Endothelial cell of umbilical vein (primary cell): ENCODE data around the gene CLIC1. TPM values are rescaled to one million over a fixed set of nuclear protein-coding genes. Genes with fewer than 3 reads are reported as not detected.

ENCODE experiments used
- BruUV-seq: library from RNA; stranded (reverse); fragments of 400-500 nt; replicated peaks from 2 replicates; lab custom pipeline; 2021; lab: Mats Ljungman, UMichigan
- CTCF ChIA-PET: fragments of 300-600, 350-600 bp; sonication (Branson Sonifier 250); formaldehyde crosslinking; loops from one replicate; lab custom pipeline; 2021; ENCODE audit warnings: antibody characterized with exemption, inconsistent platforms; lab: Charles Lee
- POLR2A ChIA-PET: fragments of 300-600, 350-600 bp; sonication (Branson Sonifier 250); formaldehyde crosslinking; loops from one replicate; lab custom pipeline; 2021; ENCODE audit warnings: antibody characterized with exemption, inconsistent platforms; lab: Charles Lee
- DNase-seq: peaks from one replicate; pipeline ENCODE4 v3.0.0-alpha.2; 2011; ENCODE audit warnings: low read depth, low spot score
- FAIRE-seq: peaks from 2 replicates; lab custom pipeline; 2011; peaks lifted over from hg19 to GRCh38; lab: Jason Lieb, UNC
- H2AFZ ChIP-seq: 2 replicates; pipeline ENCODE4 v1.6.0; 2012; ENCODE audit warnings: low read depth, low read length, control low read depth, inconsistent platforms
- H3K27ac ChIP-seq: 2 replicates; pipeline ENCODE4 v1.5.1; 2011; ENCODE audit warnings: low read depth, mild to moderate bottlenecking, control low read depth, low read length, moderate library complexity; ENCODE audit not compliant: insufficient read depth
- H3K27me3 ChIP-seq, 2 experiments: 2 replicates each; pipeline versions ENCODE4 v1.6.0 to v1.6.1; 2011; ENCODE audit warnings: low read length in 2 of 2, mixed read lengths in 1 of 2; ENCODE audit not compliant: control insufficient read depth in 2 of 2, insufficient read depth in 2 of 2
- H3K36me3 ChIP-seq, 2 experiments: 2 replicates in 1 of 2; 3 replicates in 1 of 2; pipeline ENCODE4 v1.5.1; 2011; ENCODE audit warnings: low read length in 2 of 2, mild to moderate bottlenecking in 1 of 2, moderate library complexity in 1 of 2; ENCODE audit not compliant: control insufficient read depth in 2 of 2, insufficient read depth in 2 of 2; ENCODE audit errors: extremely low read depth in 1 of 2
- H3K4me1 ChIP-seq: 3 replicates; pipeline ENCODE4 v1.5.1; 2011; ENCODE audit warnings: mild to moderate bottlenecking, low read length; ENCODE audit not compliant: control insufficient read depth, insufficient read depth; ENCODE audit errors: extremely low read depth
- H3K4me2 ChIP-seq: 2 replicates; pipeline ENCODE4 v1.6.1; 2011; ENCODE audit warnings: low read length, control low read depth, mixed read lengths; ENCODE audit not compliant: insufficient read depth
- H3K4me3 ChIP-seq, 3 experiments: fragments of 200-600 bp in 1 of 3; sonication (generic), shearing (Covaris generic) in 1 of 3; replicated peaks in 1 of 3; 2 replicates each; pipeline ENCODE4 v1.5.1; 2011 to 2016; ENCODE audit warnings: control low read depth in 3 of 3, low read length in 3 of 3, mild to moderate bottlenecking in 2 of 3, inconsistent platforms in 1 of 3, low read depth in 1 of 3, moderate library complexity in 1 of 3; ENCODE audit not compliant: insufficient read depth in 1 of 3
- H3K79me2 ChIP-seq: 2 replicates; pipeline ENCODE4 v1.6.0; 2012; ENCODE audit warnings: low read length, inconsistent platforms; ENCODE audit not compliant: control insufficient read depth, insufficient read depth
- H3K9ac ChIP-seq: replicated peaks from 2 replicates; pipeline ENCODE3; 2011; ENCODE audit warnings: low read length, control low read depth; ENCODE audit not compliant: insufficient read depth; ENCODE audit errors: extremely low read depth
- H3K9me1 ChIP-seq: replicated peaks from 3 replicates; pipeline ENCODE4 v1.6.0; 2011; ENCODE audit warnings: mild to moderate bottlenecking, low read length; ENCODE audit not compliant: control insufficient read depth, insufficient read depth; ENCODE audit errors: extremely low read depth
- H3K9me3 ChIP-seq: replicated peaks from 2 replicates; pipeline ENCODE4 v1.5.1; 2012; ENCODE audit warnings: low read length, inconsistent platforms; ENCODE audit not compliant: control insufficient read depth, insufficient read depth
- H4K20me1 ChIP-seq: replicated peaks from 2 replicates; pipeline ENCODE3; 2011; ENCODE audit warnings: mild to moderate bottlenecking, low read length; ENCODE audit not compliant: control insufficient read depth, insufficient read depth; ENCODE audit errors: extremely low read depth
- EZH2 ChIP-seq: IDR thresholded peaks from 2 replicates; pipeline ENCODE4 v1.6.1; 2012; ENCODE audit warnings: borderline replicate concordance, low read depth, mild to moderate bottlenecking, moderate library complexity, low read length, inconsistent platforms; ENCODE audit not compliant: severe bottlenecking
- FOS ChIP-seq: IDR thresholded peaks from 2 replicates; pipeline ENCODE4 v1.6.1; 2011; ENCODE audit warnings: mild to moderate bottlenecking, low read length, moderate library complexity, borderline replicate concordance; ENCODE audit not compliant: insufficient read depth
- GATA2 ChIP-seq: IDR thresholded peaks from 2 replicates; pipeline ENCODE4 v1.7.0; 2011; ENCODE audit warnings: low read depth, mild to moderate bottlenecking, moderate library complexity, mixed read lengths, low read length; ENCODE audit not compliant: insufficient read length, insufficient read depth
- JUN ChIP-seq: IDR thresholded peaks from 2 replicates; pipeline ENCODE4 v1.6.1; 2011; ENCODE audit warnings: borderline replicate concordance, low read depth; ENCODE audit not compliant: insufficient read length, insufficient read depth
- MYC ChIP-seq: IDR thresholded peaks from one replicate; pipeline ENCODE4 v1.6.1; 2011; ENCODE audit warnings: mild to moderate bottlenecking, low read depth, low read length
- POLR2AphosphoS5 ChIP-seq: IDR thresholded peaks from 2 replicates; pipeline ENCODE4 v1.6.1; 2012; ENCODE audit warnings: low read depth, mild to moderate bottlenecking, control low read depth, low read length, moderate library complexity; ENCODE audit not compliant: insufficient read depth
- dilution Hi-C: fragments of 300-500 bp; cut with MboI; formaldehyde crosslinking; loops from one replicate; pipeline ENCODE4 v1.15.0; 2019; ENCODE audit warnings: low sequenced_read_pairs; ENCODE audit not compliant: extremely low pct_ligation_motif_present
- intact Hi-C: fragments of 100-400 bp; cut with micrococcal nuclease; formaldehyde crosslinking; loops from one replicate; pipeline ENCODE4 v1.10.0; 2022
- polyA plus RNA-seq, 4 experiments: library from polyadenylated mRNA; depleted of rRNA in 3 of 4; stranded (reverse) in 3 of 4; unstranded in 1 of 4; fragments of >200 nt; gene quantifications; 2 replicates each; pipeline versions ENCODE4 v1.2.1 to v1.2.3, GENCODE V29; 2011 to 2012; ENCODE audit warnings: missing spikeins in 1 of 4
- total RNA-seq: library from RNA; stranded (reverse); gene quantifications from 2 replicates; pipeline ENCODE4 v1.2.3, GENCODE V29; 2021
- TF ChIP-seq, protein P1 (sequence below): IDR thresholded peaks from 2 replicates; pipeline ENCODE4 v1.6.1; 2011; ENCODE audit not compliant: insufficient read depth, insufficient read length
- TF ChIP-seq, protein P2 (sequence below), 2 donors: IDR thresholded peaks; 1 replicate in 1 of 2; 2 replicates in 1 of 2; pipeline ENCODE4 v1.5.1; 2011; ENCODE audit warnings: low read length in 2 of 2, mild to moderate bottlenecking in 2 of 2, moderate library complexity in 2 of 2, control low read depth in 1 of 2, inconsistent platforms in 1 of 2, low read depth in 1 of 2; ENCODE audit not compliant: insufficient read depth in 1 of 2; ENCODE audit errors: extremely low read depth in 1 of 2

Gene CLIC1
- total and polyA plus RNA-seq, 2 donors (not counting 3 experiments of a cell fraction or from before 2014, with no cell fraction given) = 543 to 578 TPM

GRCh38 chr6:31775184-31775583, 38.9 kb upstream of the CLIC1 start:
- Histone ChIP-seq H3K4me3 (no peak overlapping the region), H3K27ac (no peak overlapping the region), H3K4me1 (peaks cover 4% of the 10 kb centered on the region), H3K9me1 (no peaks in the 10 kb centered on the region), H3K4me2 (no peak overlapping the region), H2AFZ (no peak overlapping the region), H3K27me3 (no peaks in the 10 kb centered on the region), H3K9ac (no peak overlapping the region), H3K9me3 (no peaks in the 10 kb centered on the region), H4K20me1 (no peaks in the 10 kb centered on the region), H3K79me2 (no peaks in the 10 kb centered on the region), H3K36me3 (peaks cover 0 to 14% of the 10 kb centered on the region in 2 experiments)
- DNase-seq (no peak), FAIRE-seq (no peak)
- intact Hi-C loops = no loop called here
- POLR2A ChIA-PET = no interaction called here
- BruUV-seq = no TSS peak
- TF ChIP-seq, protein P1, sequence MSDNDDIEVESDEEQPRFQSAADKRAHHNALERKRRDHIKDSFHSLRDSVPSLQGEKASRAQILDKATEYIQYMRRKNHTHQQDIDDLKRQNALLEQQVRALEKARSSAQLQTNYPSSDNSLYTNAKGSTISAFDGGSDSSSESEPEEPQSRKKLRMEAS = no peak
- TF ChIP-seq POLR2AphosphoS5 = no peak
- no peak for TF ChIP-seq GATA2
- TF ChIP-seq MYC = no peak
- TF ChIP-seq, protein P2, sequence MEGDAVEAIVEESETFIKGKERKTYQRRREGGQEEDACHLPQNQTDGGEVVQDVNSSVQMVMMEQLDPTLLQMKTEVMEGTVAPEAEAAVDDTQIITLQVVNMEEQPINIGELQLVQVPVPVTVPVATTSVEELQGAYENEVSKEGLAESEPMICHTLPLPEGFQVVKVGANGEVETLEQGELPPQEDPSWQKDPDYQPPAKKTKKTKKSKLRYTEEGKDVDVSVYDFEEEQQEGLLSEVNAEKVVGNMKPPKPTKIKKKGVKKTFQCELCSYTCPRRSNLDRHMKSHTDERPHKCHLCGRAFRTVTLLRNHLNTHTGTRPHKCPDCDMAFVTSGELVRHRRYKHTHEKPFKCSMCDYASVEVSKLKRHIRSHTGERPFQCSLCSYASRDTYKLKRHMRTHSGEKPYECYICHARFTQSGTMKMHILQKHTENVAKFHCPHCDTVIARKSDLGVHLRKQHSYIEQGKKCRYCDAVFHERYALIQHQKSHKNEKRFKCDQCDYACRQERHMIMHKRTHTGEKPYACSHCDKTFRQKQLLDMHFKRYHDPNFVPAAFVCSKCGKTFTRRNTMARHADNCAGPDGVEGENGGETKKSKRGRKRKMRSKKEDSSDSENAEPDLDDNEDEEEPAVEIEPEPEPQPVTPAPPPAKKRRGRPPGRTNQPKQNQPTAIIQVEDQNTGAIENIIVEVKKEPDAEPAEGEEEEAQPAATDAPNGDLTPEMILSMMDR (IDR thresholded peaks at IDR 0.05; ENCODE audit: extremely low read depth in 1 of 2, insufficient read depth in 1 of 2, low read depth in 1 of 2, low read length in 2 of 2) = no peak
- TF ChIP-seq FOS = no peak
- no peak for TF ChIP-seq EZH2
- no peak for TF ChIP-seq JUN
- CTCF ChIA-PET = interaction anchor here (1.0 to 6.6 kb wide), 3 partner anchors 9 to 56 kb away, joined by 3 to 71 read pairs (median 61); no protein-coding TSS in a partner anchor
- dilution Hi-C loops = no loop called here
